Osteoblast (primary cell): Measurements from ENCODE around the gene ACE. TPM values are rescaled to one million over a fixed set of nuclear protein-coding genes. Genes with fewer than 3 reads are reported as not detected.

ENCODE experiments used
- DNase-seq: peaks from one replicate; pipeline ENCODE4 v3.0.0; 2011; ENCODE audit warnings: low spot score, mixed read lengths; ENCODE audit not compliant: insufficient read length; ENCODE audit errors: missing footprints
- H2AFZ ChIP-seq: 2 replicates; pipeline ENCODE4 v1.6.0; 2011; ENCODE audit warnings: mild to moderate bottlenecking, low read length
- H3K27ac ChIP-seq: 2 replicates; pipeline ENCODE4 v1.5.1; 2011; ENCODE audit warnings: mild to moderate bottlenecking, low read depth, low read length, moderate library complexity
- H3K27me3 ChIP-seq: 2 replicates; pipeline ENCODE4 v1.6.0; 2012; ENCODE audit warnings: mild to moderate bottlenecking, control low read depth, inconsistent platforms, low read length, moderate library complexity; ENCODE audit not compliant: insufficient read depth
- H3K36me3 ChIP-seq: 2 replicates; pipeline ENCODE4 v1.5.1; 2011; ENCODE audit warnings: mild to moderate bottlenecking, low read length, control low read depth, moderate library complexity; ENCODE audit not compliant: insufficient read depth
- H3K4me1 ChIP-seq: 2 replicates; pipeline ENCODE4 v1.5.1; 2011; ENCODE audit warnings: mild to moderate bottlenecking, low read length, control low read depth, moderate library complexity; ENCODE audit not compliant: insufficient read depth
- H3K4me2 ChIP-seq: 2 replicates; pipeline ENCODE4 v1.6.0; 2011; ENCODE audit warnings: mild to moderate bottlenecking, low read length; ENCODE audit not compliant: insufficient read depth
- H3K4me3 ChIP-seq: fragments of 200-600 bp; sonication (generic); 3 replicates; pipeline ENCODE4 v1.5.1; 2012; ENCODE audit warnings: mild to moderate bottlenecking, low read length, inconsistent platforms; ENCODE audit not compliant: insufficient read depth
- H3K79me2 ChIP-seq: 2 replicates; pipeline ENCODE4 v1.6.0; 2012; ENCODE audit warnings: mild to moderate bottlenecking, low read length, control low read depth, inconsistent platforms; ENCODE audit not compliant: insufficient read depth
- H3K9me3 ChIP-seq: 2 replicates; pipeline ENCODE4 v1.5.1; 2011; ENCODE audit warnings: low read depth, low read length, control low read depth
- H4K20me1 ChIP-seq: 2 replicates; pipeline ENCODE4 v1.6.0; 2012; ENCODE audit warnings: mild to moderate bottlenecking, low read length, control low read depth; ENCODE audit not compliant: insufficient read depth
- total RNA-seq: library from RNA; depleted of rRNA; stranded (reverse); fragments of >200 nt; gene quantifications from 2 replicates; pipeline ENCODE4 v1.2.3, GENCODE V29; 2012
- TF ChIP-seq, protein P1 (sequence below): IDR thresholded peaks from 2 replicates; pipeline ENCODE4 v1.5.1; 2011; ENCODE audit warnings: mild to moderate bottlenecking, low read depth, low read length, moderate library complexity; ENCODE audit errors: extremely low read depth

Gene ACE
- total RNA-seq, 1 donor: 10.1 TPM

DNA sequence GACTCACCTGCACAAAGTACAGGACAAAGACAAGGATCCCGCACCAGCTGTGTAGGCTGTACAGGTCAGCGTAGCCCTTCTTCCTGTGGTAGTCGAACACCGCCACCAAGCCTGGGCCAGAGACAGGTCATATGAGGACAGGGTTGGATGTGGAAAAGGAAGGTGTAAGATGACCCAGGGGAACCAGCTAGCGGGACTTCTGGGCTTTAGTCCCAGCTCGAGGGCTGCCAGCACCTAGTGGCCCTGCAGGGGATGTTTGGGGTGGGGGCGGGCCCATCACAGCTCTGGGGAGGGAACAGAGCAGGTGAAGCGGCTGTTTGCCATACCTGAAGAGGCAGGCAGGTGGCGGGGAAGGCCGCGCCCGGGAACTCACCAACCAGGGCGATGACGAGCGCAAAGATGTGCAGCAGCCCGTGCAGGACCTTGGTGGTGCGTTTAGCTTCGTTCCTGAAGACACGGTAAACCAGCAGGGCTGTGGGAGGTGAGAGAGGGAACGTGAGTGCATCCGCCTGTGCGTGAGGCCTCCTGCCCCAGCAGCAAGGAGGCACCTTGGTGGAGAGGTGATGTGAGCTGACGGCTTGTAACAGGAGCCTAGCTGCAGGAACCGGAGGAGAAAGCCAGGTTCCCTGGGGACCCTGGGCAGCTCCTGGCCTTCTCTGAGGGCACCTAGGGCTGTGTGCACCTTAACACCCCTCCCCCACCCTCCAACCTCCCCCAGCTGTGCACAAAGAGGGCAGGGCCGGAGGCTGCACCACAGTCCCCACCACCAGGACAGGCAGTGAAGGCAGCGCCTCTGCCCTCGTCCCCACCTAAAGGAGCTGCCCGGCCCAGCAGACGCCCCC is 41.0 kb upstream of the ACE start:
- H3K4me1 ChIP-seq: peaks cover 47% of the 10 kb centered on the region
- TF ChIP-seq, protein P1, sequence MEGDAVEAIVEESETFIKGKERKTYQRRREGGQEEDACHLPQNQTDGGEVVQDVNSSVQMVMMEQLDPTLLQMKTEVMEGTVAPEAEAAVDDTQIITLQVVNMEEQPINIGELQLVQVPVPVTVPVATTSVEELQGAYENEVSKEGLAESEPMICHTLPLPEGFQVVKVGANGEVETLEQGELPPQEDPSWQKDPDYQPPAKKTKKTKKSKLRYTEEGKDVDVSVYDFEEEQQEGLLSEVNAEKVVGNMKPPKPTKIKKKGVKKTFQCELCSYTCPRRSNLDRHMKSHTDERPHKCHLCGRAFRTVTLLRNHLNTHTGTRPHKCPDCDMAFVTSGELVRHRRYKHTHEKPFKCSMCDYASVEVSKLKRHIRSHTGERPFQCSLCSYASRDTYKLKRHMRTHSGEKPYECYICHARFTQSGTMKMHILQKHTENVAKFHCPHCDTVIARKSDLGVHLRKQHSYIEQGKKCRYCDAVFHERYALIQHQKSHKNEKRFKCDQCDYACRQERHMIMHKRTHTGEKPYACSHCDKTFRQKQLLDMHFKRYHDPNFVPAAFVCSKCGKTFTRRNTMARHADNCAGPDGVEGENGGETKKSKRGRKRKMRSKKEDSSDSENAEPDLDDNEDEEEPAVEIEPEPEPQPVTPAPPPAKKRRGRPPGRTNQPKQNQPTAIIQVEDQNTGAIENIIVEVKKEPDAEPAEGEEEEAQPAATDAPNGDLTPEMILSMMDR: no peak
- H3K4me2 ChIP-seq: no peak overlapping the region

DNA sequence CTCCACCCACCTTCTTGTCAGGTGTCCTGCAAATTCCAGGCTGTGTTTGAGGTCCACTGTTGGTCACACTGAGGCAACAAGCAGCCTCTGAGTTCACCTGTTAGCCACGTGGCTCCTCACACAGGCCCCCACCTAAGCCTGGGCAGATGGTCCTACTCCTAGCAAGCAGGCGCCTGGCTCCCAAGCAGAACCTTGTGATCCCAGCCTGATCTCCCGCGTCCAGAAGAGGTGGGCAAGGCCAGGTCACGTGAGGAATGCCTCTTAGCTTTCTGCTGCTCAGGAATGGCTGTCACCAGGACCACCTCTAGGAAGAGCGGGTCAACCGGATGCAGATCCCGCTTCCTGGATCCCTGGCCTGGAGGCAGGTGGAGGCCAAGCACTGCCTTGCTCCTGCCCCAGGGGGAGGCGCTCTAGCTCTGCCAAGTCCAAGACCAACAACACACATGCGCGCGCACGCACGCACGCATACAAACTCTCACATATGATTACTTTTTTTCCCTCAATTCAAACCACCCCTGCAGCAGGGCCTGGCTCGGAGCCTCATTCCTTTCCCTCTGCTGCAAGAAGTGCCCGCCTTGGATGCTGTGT is 40.2 kb upstream of the ACE start:
- Histone ChIP-seq H3K36me3 (peaks cover 4% of the 10 kb centered on the region), H3K4me1 (peaks cover 46% of the 10 kb centered on the region), H3K79me2 (no peaks in the 10 kb centered on the region), H3K27me3 (no peaks in the 10 kb centered on the region), H4K20me1 (peaks cover 2% of the 10 kb centered on the region), H3K9me3 (no peaks in the 10 kb centered on the region), H3K27ac (no peak overlapping the region), H3K4me3 (no peak overlapping the region), H2AFZ (no peak overlapping the region), H3K4me2 (peak overlapping the region; percentile 43)
- DNase-seq: peak; percentile 85
- TF ChIP-seq, protein P1: peak; percentile 13

More for the DNA sequence above, 41.0 kb upstream of the ACE start:
- no peaks in the 10 kb centered on the region for H3K27me3 ChIP-seq
- no peak overlapping the region for H2AFZ ChIP-seq
- peaks cover 2% of the 10 kb centered on the region for H4K20me1 ChIP-seq
- H3K27ac ChIP-seq: peak overlapping the region; percentile 99
- H3K36me3 ChIP-seq: peaks cover 4% of the 10 kb centered on the region
- H3K4me3 ChIP-seq: no peak overlapping the region
- H3K9me3 ChIP-seq: no peaks in the 10 kb centered on the region
- peak; percentile 84 for DNase-seq
- H3K79me2 ChIP-seq: no peaks in the 10 kb centered on the region

DNA sequence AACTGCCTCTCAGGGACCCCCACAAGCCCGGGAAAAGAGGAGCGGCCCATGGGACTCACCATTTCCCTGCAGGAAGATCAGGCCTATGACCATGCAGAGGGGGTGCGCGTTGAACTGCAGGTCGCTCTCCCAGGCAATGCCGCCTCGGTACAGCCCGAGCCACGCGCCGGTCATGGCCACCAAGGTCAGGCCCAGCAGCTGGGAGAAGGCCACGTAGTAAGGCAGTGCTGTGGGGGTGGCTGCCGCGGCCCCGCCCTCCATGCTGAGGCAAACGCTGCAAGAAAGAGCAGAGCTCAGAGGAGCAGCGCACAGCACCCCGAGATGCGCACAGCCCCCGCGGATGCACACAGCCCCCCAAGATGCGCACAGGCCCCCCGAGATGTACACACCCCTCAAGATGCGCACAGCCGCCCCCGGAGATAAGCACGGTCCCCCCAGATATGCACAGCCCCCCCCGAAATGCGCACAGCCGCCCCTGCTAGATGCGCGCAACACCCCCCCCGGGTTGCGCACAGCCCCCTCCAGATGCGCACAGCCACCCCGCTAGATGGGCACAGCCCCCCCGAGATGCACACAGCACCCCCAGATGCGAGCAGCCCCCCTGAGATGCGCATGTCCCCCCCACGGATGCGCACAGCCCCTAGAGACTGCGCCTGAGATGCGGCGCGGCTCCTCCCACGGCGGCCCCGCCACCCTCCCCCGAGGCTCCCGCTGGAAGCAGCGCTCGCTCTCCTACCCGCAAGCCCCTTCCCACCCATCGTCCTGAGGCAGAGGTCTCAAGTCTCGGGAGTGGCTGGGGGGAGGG is 39.4 kb upstream of the ACE start:
- peak overlapping the region; percentile 43 for H3K4me2 ChIP-seq
- TF ChIP-seq, protein P1: no peak
- H4K20me1 ChIP-seq: peaks cover 2% of the 10 kb centered on the region
- H3K79me2 ChIP-seq: no peaks in the 10 kb centered on the region
- peaks cover 38% of the 10 kb centered on the region for H3K4me1 ChIP-seq
- H3K27ac ChIP-seq: no peak overlapping the region
- H2AFZ ChIP-seq: no peak overlapping the region
- H3K27me3 ChIP-seq: no peaks in the 10 kb centered on the region
- H3K9me3 ChIP-seq: no peaks in the 10 kb centered on the region
- H3K36me3 ChIP-seq: peaks cover 4% of the 10 kb centered on the region
- peak; percentile 88 for DNase-seq
- peak overlapping the region; percentile 37 for H3K4me3 ChIP-seq
